ENCODE data around the gene FXN.

Gene FXN

GRCh38 chr9:69028754-69029153, 6.8 kb upstream of the FXN start:
- TF ChIP-seq CTCF (IDR thresholded peaks at IDR 0.05), result no peak

GRCh38 chr9:69029535-69029934, 6.0 kb upstream of the FXN start:
- no peak for TF ChIP-seq CTCF (IDR thresholded peaks at IDR 0.05)

GRCh38 chr9:69030851-69031645, 4.5 kb upstream of the FXN start:
- no peak for TF ChIP-seq CTCF (IDR thresholded peaks at IDR 0.05)

- no peak for TF ChIP-seq CTCF (IDR thresholded peaks at IDR 0.05)
Measured at GRCh38 chr9:69034071-69034470, 1.5 kb upstream of the FXN start.

GRCh38 chr9:69036309-69036708, 757 bp downstream of the FXN start:
- no peak for TF ChIP-seq CTCF (IDR thresholded peaks at IDR 0.05)

GRCh38 chr9:69036799-69037198, 1.2 kb downstream of the FXN start:
- TF ChIP-seq CTCF (IDR thresholded peaks at IDR 0.05), result no peak

GRCh38 chr9:69040646-69041045, 5.1 kb downstream of the FXN start:
- TF ChIP-seq CTCF (IDR thresholded peaks at IDR 0.05), result no peak
